ENCODE data around the gene CCR7.
A peak's percentile ranks its signal among the peaks of the same experiment; 100 is the strongest.
"Not testable (repeated sequence)": the region's sequence is repeated elsewhere in the genome, so short reads cannot be mapped to it uniquely, and the experiment has no call there.

The CCR7 gene

GRCh38 chr17:40597156-40597555 is 31.9 kb upstream of the CCR7 start:
- no peak for DNase-seq

DNA sequence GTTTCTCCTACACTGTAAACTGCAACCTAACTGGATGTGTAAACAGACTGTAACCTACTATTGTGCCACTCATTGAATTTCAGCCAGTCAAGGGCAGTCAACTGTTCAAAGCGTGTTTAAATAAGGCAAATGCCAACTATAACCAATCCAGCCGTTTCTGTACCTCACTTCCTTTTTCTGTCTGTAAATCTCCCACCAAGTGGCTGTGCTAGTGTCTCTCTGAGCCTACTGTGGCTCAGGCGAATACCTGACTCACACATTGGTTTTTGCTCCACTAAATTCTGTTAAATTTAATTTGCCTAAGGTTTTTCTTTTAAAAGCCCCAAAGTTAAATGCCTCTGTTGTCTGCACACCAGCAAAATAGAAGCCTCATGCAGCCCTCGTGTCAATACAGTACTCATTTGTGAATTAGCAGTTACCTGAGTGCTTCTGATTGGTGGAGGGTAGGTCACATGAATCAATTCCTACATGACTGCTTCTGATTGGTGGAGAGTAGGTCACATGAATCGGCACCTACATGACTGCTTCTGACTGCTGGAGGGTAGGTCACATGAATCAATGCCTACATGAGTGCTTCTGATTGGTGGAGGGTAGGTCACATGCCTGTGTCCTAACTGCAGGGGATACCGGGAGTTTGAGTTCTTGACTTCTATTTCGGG is 31.1 kb upstream of the CCR7 start:
- peak; percentile 59 for DNase-seq

DNA sequence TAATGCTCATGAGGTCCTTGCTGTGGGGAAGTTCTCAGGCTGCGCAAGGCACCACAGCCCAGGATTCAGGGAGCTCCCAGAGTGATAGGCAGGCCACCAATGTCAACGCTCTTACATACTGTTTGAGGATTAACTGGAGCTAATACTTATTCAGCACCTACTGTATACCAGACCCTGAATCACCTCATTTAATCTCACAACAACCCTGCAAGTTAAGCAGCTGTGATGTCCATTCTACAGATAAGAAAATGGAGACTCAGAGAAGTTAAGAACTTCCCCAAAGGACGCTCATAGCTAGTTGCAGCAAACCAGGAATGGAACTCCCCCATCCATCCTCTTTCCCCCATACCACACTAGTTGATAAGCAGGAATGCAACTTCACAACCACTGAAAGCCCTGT is 25.5 kb upstream of the CCR7 start:
- DNase-seq = no peak

DNA sequence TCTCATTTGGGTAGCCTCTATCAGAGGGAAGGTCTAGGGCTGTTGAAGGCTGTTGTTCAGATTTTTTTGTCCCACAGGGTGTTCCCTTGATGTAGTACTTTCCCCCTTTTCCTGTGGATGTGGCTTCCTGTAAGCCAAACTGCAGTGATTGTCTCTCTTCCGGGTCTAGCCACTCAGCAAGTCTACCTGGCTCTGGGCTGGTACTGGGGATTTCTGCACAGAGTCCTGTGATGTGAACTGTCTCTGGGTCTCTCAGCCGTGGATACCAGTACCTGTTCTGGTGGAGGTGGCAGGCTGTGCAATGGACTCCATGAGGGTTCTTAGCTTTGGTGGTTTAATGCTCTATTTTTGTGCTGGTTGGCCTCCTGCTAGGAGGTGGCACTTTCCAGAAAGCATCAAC is 23.3 kb upstream of the CCR7 start:
- DNase-seq = no peak

GRCh38 chr17:40586264-40586663 is 21.0 kb upstream of the CCR7 start:
- DNase-seq = not testable (repeated sequence)

GRCh38 chr17:40584950-40585349 is 19.7 kb upstream of the CCR7 start:
- DNase-seq = not testable (repeated sequence)

- peak; percentile 75 for DNase-seq
These were observed 17.1 kb upstream of the CCR7 start for GRCh38 chr17:40582328-40582901.

DNA sequence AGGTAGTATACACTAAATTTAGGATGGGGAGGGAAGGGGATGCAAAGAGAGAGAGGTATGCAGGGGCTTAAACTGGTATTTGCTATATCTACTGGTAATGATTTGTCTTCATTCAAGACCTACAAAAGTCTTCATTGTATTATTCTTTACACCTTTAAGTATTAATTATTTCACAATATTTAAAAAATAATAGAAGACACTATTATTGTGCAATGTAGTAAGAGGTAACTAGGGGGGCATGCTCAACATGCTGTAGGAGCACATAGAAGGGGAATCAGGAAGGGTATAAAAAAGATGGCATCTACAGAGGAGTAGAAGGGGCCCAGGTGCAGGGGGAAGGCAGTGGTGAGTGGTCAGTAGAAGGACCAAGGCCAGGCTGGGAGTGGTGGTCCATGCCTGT is 14.9 kb upstream of the CCR7 start:
- no peak for DNase-seq

DNA sequence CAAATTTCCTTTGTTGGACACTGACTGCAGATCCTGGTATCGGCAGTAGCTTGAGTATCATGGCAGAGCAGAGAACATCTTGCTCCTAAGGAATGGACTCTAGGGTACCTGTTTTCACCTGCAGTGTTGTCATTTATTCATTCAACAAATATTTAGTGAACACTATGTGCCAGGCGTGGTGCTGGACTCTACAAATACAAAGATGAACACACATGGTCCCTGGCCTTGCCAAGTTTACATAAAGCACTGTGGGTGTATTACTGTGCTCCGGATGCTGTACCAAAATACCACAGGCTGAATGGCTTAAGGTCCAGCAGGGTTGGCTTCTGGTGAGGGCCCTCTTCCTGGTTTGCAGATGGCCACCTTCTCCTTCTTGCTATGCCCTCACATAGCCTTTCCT is 14.2 kb upstream of the CCR7 start:
- DNase-seq = no peak

DNA sequence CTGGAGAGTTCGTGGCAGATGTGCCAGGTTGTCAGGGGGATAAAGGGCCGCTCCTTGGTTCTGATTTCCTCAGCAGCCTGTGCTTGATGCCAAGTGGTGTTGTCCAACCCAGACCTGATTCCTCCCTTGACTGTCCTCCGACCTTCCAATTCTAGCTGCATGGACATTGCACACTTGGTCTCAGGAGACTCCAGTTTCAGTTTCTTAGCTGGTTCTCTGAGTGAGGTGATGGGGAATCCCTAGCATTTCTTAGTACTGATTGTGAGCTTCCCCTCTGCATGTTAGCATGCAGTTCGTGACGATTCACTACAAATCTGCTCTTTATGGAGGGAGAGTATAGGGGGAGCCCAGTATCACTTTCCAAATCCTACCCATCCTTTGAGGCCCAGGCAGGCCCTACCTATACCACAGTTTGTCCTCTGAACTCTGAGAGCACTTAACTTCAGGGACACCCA is 12.4 kb upstream of the CCR7 start:
- DNase-seq = peak; percentile 40

DNA sequence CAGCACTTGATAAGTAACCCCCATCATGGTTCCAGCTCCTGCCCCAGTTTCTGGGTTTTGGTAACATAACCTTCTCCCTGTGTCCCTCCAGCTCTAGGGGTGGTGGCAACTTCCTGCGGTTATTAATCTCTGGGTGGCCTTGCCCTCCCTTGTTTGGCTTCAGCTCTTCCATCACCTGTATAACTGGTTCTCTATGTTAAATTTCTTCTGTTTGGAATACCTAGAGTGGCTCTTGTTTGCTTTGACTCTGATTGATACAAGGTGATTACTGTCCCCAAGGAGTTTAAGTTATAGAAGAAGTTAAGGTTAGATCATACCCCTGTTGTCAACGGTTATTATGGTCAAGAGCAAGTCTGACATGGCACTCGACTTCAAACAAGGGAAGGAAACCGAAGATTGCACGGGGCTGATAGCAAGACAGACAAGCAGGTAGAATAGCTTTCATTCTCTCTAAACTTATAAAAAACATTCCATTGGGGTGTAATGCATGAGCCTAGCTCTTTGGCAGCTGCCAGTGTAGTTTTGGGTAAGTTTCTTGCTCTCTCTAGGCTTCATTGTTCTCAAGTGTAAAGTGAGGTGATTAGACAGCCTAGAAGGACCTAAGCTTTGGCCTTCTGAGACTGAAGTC is 11.0 kb upstream of the CCR7 start:
- DNase-seq = peak; percentile 49

DNA sequence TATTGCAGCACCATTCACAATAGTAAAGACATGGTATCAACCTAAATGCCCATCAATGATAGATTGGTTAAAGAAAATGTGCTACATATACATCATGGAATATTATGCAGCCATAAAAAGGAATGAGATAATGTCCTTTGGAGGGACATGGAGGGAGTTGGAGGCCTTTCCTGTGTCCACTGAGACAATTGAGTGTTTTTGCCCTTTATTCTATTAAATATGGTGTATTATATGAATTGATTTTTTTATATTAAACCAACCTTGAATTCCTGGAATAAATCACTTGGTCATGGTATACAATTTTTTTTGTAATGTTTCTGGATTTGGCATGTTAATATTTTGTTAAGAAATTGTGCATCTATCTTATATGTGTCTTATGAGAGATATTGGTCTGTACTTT is 9.0 kb upstream of the CCR7 start:
- DNase-seq = no peak

- DNase-seq = not testable (repeated sequence)
These were observed 7.1 kb upstream of the CCR7 start for GRCh38 chr17:40572245-40572993.

DNA sequence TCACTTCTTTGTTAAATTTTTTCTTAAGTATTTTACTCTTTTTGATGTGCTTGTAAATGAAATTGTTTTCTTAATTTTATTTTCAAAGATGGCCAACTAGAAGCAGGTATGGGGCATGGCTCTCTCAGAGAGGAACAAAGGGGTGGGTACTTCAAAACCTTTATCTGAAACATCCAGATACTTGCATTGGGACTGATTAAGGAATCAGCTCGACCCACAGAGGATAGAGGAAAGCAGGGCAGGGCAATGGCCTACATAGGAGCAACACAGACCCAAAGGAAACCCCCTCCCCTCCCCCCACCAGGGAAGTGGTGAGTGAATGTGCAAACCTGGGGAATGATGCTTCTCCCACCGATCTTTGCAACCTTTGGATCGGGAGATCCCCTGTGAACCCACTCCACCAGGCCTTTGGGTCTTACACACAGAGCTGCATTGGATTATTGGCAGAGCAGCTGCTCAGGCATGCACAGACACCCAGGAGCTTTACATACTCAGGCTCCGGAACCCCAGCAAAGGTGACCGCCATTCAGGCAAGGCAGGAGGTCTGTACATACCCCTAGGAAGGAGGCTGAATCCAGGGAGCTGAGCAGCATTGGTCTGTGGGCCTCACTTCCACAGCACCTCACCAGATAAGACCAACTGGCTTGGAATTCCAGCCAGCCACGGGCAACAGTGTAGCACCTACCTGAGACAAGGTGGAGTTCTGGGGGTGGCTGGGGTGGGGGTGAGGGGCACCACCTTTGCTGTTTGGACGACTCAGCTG is 3.0 kb upstream of the CCR7 start:
- no peak for DNase-seq

GRCh38 chr17:40567377-40567776 is 2.1 kb upstream of the CCR7 start:
- DNase-seq = no peak

- DNase-seq = no peak
These were observed 617 bp upstream of the CCR7 start for GRCh38 chr17:40565769-40566409.

GRCh38 chr17:40564195-40564882 is 933 bp downstream of the CCR7 start:
- DNase-seq = peak; percentile 55

GRCh38 chr17:40563220-40564052 is 1.8 kb downstream of the CCR7 start:
- DNase-seq = peak; percentile 41

GRCh38 chr17:40562838-40563219 is 2.4 kb downstream of the CCR7 start:
- DNase-seq = no peak

DNA sequence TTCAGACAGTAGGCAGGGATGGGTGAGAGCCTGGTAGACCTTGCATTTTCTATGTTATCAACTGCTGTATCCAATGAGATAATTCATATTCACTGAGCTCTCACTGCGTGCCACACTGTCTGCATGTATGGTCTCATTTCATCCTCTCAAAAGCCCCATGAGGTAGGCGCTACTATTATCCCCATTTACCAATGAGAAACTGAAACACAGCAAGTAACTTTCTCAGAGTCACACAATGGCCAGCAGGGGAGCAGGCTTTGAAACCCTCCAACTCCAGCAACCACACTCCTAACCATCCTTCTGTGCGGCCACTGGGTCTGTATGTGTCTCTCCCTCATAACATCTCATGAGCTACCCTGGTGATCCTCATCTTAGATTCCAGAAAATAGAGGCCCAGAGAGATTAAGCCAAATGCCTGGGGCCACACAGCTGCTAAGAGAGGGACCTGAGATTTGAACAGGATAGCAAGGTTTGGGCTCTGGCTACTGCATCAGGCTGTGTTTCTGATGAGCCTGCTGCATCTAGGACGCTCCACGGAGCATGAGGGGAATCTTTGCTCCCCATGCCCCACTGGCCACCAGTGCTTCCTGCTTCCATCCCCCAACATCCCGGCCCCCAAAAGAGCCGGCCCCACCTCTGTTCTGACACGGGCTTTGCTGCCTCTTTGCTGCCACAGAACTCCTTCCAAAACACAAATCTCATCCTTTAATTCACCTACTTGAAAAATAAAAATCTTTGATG is 3.2 kb downstream of the CCR7 start:
- DNase-seq = peak; percentile 83

Measured in CD4-positive, alpha-beta T cell treated with Interleukin-4 for 4 hours (primary cell).